ENCODE measurements around the gene ARMC8. TPM values are rescaled to one million over a fixed set of nuclear protein-coding genes. Genes with fewer than 3 reads are reported as not detected.

The ARMC8 gene
- total RNA-seq, 1 donor from 2014 or later, result 29.5 TPM

DNA sequence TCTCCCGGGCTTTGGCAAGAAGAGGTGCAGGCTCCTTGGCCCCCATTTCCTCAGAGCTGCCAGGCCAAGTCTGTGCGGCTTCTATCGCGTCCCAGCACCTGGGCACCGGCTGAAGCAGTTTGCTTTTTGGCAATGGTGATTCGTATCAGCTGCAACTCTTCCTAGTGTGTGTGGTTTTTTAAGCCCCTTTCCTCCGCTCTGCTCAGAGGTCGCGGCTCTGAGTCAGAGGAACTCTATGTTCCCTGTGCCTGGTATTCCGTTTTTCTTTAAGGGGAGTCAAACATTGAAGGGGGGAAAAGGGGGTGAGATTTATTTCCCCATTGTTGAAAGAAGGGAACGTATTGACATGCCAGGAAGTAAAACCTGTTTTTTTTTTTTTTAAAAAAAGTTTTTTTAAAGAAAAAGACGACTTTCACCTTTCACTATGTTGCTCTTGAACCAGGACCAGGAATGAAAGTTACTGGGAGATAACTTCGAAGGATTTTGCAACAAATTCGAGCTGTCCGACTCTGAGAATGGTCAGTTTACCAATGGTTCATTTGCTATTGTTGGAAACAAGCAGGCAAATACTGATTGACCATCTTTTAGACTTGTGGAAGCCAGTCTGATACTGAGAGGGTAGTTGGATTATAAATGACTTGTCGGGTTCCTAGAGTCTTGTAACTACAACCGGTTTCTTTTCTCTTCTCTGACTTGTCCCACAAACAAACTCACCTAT lies 1.1 kb downstream of the ARMC8 start:
- FAIRE-seq, result no peak
- Histone ChIP-seq H3K36me3 (ENCODE audit: control insufficient read depth, insufficient read depth, low read length) (no peaks in the 10 kb centered on the region), H3K27me3 (ENCODE audit: control insufficient read depth, insufficient read depth, low read length) (no peaks in the 10 kb centered on the region), H3K4me3 (ENCODE audit: low read depth, low read length) (peak overlapping the region; percentile 62)
- TF ChIP-seq, protein P1, sequence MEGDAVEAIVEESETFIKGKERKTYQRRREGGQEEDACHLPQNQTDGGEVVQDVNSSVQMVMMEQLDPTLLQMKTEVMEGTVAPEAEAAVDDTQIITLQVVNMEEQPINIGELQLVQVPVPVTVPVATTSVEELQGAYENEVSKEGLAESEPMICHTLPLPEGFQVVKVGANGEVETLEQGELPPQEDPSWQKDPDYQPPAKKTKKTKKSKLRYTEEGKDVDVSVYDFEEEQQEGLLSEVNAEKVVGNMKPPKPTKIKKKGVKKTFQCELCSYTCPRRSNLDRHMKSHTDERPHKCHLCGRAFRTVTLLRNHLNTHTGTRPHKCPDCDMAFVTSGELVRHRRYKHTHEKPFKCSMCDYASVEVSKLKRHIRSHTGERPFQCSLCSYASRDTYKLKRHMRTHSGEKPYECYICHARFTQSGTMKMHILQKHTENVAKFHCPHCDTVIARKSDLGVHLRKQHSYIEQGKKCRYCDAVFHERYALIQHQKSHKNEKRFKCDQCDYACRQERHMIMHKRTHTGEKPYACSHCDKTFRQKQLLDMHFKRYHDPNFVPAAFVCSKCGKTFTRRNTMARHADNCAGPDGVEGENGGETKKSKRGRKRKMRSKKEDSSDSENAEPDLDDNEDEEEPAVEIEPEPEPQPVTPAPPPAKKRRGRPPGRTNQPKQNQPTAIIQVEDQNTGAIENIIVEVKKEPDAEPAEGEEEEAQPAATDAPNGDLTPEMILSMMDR (IDR thresholded peaks at IDR 0.05; ENCODE audit: insufficient read depth, low read length, severe bottlenecking), result no peak
- DNase-seq (ENCODE audit: low read depth), result peak; percentile 62

DNA sequence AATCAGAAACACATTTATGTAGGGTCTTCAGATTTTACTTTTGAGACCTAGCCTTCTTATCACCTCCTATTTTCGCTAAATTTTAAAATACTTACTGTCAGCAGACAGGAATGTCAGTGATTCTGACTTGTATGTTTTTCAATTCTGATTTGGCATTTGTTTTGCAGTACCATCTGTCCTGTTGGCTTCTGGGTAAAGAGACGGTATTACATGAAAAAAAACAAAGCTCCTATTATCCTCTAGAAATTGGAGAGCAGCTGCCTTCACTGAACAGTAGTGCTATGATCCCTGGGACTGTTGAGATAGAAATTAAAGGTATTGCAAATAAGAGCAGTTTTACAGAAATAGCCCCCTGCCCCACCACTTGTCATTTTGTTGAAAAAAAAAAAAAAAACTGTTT lies 8.4 kb downstream of the ARMC8 start:
- H3K27me3 ChIP-seq (ENCODE audit: control insufficient read depth, insufficient read depth, low read length), result no peaks in the 10 kb centered on the region
- DNase-seq (ENCODE audit: low read depth) (no peak), FAIRE-seq (no peak)
- no peaks in the 10 kb centered on the region for H3K36me3 ChIP-seq (ENCODE audit: control insufficient read depth, insufficient read depth, low read length)
- no peak overlapping the region for H3K4me3 ChIP-seq (ENCODE audit: low read depth, low read length)
- TF ChIP-seq, protein P1 (IDR thresholded peaks at IDR 0.05; ENCODE audit: insufficient read depth, low read length, severe bottlenecking), result no peak

DNA sequence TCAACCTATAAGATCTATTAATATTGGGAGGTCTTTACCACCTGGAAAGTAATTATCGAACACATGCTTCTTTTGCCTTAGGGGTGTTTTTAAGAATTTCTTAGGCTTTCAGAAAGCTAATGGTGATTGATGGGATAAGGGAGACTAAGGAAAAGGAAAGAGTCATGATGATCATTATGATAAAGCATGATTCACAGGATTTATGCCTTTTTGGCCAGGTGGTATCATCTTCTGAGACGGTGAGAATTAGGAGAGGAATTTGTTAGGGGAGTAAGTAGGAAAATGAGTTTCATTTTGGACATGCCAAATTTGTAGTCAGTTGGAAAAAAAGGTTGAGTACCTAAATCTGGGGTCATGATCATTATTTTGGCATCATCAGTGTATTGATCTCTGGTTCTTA lies 8.9 kb downstream of the ARMC8 start:
- H3K27me3 ChIP-seq (ENCODE audit: control insufficient read depth, insufficient read depth, low read length), result no peaks in the 10 kb centered on the region
- TF ChIP-seq, protein P1 (IDR thresholded peaks at IDR 0.05; ENCODE audit: insufficient read depth, low read length, severe bottlenecking), result no peak
- FAIRE-seq (no peak), DNase-seq (ENCODE audit: low read depth) (peak; percentile 17)
- H3K4me3 ChIP-seq (ENCODE audit: low read depth, low read length), result no peak overlapping the region
- H3K36me3 ChIP-seq (ENCODE audit: control insufficient read depth, insufficient read depth, low read length), result no peaks in the 10 kb centered on the region

DNA sequence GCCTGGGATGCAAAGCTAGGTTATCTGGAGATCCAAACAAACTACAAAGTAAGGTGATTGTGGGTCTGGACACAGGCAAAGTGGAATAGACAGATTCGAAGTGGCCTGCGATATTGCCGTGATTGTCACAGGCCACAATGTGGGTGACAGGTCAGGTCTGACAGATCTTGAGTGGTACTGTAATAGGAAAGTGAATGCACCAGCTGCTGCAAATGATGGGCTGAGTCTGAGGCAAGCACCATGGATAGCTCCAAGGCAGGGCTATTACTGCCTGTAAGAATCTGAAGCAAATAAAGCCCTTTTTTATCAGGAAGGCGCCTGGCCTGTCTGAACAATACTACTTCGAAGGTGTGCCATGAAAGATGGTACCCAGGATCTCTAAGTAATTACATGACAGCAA lies 10.0 kb downstream of the ARMC8 start:
- Histone ChIP-seq H3K27me3 (ENCODE audit: control insufficient read depth, insufficient read depth, low read length) (no peaks in the 10 kb centered on the region), H3K36me3 (ENCODE audit: control insufficient read depth, insufficient read depth, low read length) (no peaks in the 10 kb centered on the region), H3K4me3 (ENCODE audit: low read depth, low read length) (no peak overlapping the region)
- TF ChIP-seq, protein P1 (IDR thresholded peaks at IDR 0.05; ENCODE audit: insufficient read depth, low read length, severe bottlenecking), result no peak
- peak; percentile 29 for DNase-seq (ENCODE audit: low read depth)
- FAIRE-seq, result no peak

DNA sequence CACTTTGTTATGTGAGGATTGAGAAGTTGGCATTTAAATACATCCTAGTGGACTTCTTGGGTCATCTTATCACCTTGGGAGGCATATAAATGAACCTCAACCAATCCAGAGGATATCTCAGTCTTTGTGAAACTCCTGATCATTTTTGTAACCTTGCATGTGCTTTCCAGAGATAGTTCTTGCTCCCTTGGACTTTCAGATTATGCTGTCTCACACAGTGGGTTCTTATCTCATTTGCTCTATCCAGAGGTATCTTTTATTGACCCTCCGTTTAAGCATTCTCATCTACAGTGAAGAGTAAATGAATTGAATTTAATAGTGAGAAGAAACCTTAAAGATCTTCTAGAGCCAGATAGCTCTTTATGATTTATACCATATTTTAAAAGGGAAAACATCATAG lies 10.4 kb downstream of the ARMC8 start:
- Histone ChIP-seq H3K27me3 (ENCODE audit: control insufficient read depth, insufficient read depth, low read length) (no peaks in the 10 kb centered on the region), H3K36me3 (ENCODE audit: control insufficient read depth, insufficient read depth, low read length) (no peaks in the 10 kb centered on the region), H3K4me3 (ENCODE audit: low read depth, low read length) (no peak overlapping the region)
- TF ChIP-seq, protein P1 (IDR thresholded peaks at IDR 0.05; ENCODE audit: insufficient read depth, low read length, severe bottlenecking), result no peak
- no peak for DNase-seq (ENCODE audit: low read depth)
- no peak for FAIRE-seq

DNA sequence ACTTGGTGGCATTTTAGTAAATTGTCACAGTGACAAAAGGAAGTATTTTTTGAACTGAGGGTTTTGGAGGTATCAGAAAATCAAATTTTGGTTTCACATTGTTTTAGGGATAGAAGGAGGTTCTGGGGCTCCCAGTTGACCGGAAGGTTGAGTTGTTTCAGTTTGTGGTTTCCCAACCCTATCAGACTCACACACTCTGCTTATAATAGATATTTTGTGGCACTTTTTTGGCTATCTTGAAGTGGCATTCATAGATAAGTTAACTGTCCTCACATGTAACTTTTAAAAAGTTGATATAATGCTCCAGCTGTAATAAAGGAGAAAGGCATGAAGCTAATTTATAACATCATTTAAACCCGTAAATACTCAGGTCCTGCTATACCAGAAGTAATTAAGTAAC lies 12.8 kb downstream of the ARMC8 start:
- Histone ChIP-seq H3K4me3 (ENCODE audit: low read depth, low read length) (no peak overlapping the region), H3K36me3 (ENCODE audit: control insufficient read depth, insufficient read depth, low read length) (no peaks in the 10 kb centered on the region), H3K27me3 (ENCODE audit: control insufficient read depth, insufficient read depth, low read length) (no peaks in the 10 kb centered on the region)
- DNase-seq (ENCODE audit: low read depth) (no peak), FAIRE-seq (no peak)
- TF ChIP-seq, protein P1 (IDR thresholded peaks at IDR 0.05; ENCODE audit: insufficient read depth, low read length, severe bottlenecking), result no peak
